H1 (cell line): Measurements from ENCODE around the gene SCN2A. TPM values are rescaled to one million over a fixed set of nuclear protein-coding genes. Genes with fewer than 3 reads are reported as not detected.

Experiments used
- CHD1 ChIP-seq: IDR thresholded peaks from 2 replicates; pipeline ENCODE4 v1.6.1; 2012; ENCODE audit warnings: low read depth, low read length, improper control_type of control experiment
- CHD7 ChIP-seq: fragments of 300-600 bp; sonication (generic); IDR thresholded peaks from 2 replicates; pipeline ENCODE4 v1.7.1; 2012; ENCODE audit warnings: low read length, moderate library complexity, mild to moderate bottlenecking, inconsistent platforms; ENCODE audit not compliant: insufficient replicate concordance
- CREB1 ChIP-seq: IDR thresholded peaks from 2 replicates; pipeline ENCODE4 v1.6.1; 2012; ENCODE audit warnings: inconsistent platforms
- KDM4A ChIP-seq: IDR thresholded peaks from one replicate; pipeline ENCODE4 v1.7.1; 2012; ENCODE audit warnings: low read depth, mild to moderate bottlenecking, moderate library complexity, low read length, inconsistent platforms; ENCODE audit not compliant: severe bottlenecking
- SP4 ChIP-seq: IDR thresholded peaks from 2 replicates; pipeline ENCODE4 v1.6.1; 2012; ENCODE audit warnings: low read length, inconsistent platforms
- TEAD4 ChIP-seq: IDR thresholded peaks from 2 replicates; pipeline ENCODE4 v1.6.1; 2012; ENCODE audit warnings: low read depth, low read length, inconsistent platforms, mixed read lengths
- USF2 ChIP-seq: IDR thresholded peaks from 2 replicates; pipeline ENCODE4 v1.6.1; 2011; ENCODE audit warnings: low read length, improper control_type of control experiment
- YY1 ChIP-seq: IDR thresholded peaks from 2 replicates; pipeline ENCODE4 v1.6.1; 2011; ENCODE audit warnings: low read depth, mild to moderate bottlenecking, low read length
- polyA plus RNA-seq, 7 experiments: library from polyadenylated mRNA; depleted of rRNA in 3 of 7; stranded (reverse) in 5 of 7; unstranded in 2 of 7; fragments of >200 nt in 5 of 7; fragments of 200-250 nt in 2 of 7; gene quantifications; 1 replicate in 5 of 7; 2 replicates in 1 of 7; 4 replicates in 1 of 7; pipeline versions ENCODE4 v1.2.1 to v1.2.3, GENCODE V29; 2011 to 2013; ENCODE audit warnings: missing spikeins in 2 of 7, mixed read lengths in 2 of 7
- total RNA-seq: library from RNA; stranded (reverse); fragmentation: NEBNext Ultra II Directional; extraction: Animal tissue kit (Norgen Biotek cat#: 25700); gene quantifications from 2 replicates; pipeline ENCODE4 v1.2.1, GENCODE V29; 2021
- TF ChIP-seq, protein P1 (sequence below): IDR thresholded peaks from 2 replicates; pipeline ENCODE4 v1.6.1; 2012; ENCODE audit warnings: inconsistent platforms

Gene SCN2A
- total and polyA plus RNA-seq, 2 of the 8 experiments (the other 6 are each of a cell fraction or from before 2014, with no cell fraction given): 0.18 to 1.1 TPM

- TF ChIP-seq CHD1: no peak
- TF ChIP-seq, protein P1, sequence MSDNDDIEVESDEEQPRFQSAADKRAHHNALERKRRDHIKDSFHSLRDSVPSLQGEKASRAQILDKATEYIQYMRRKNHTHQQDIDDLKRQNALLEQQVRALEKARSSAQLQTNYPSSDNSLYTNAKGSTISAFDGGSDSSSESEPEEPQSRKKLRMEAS: no peak
- TF ChIP-seq SP4: no peak
- TF ChIP-seq CREB1: no peak
- no peak for TF ChIP-seq USF2
- TF ChIP-seq KDM4A: no peak
- no peak for TF ChIP-seq CHD7
- no peak for TF ChIP-seq TEAD4
- TF ChIP-seq YY1: no peak
Observed at GRCh38 chr2:165305391-165306096, 66.3 kb downstream of the SCN2A start (continued).
